GM12892 (cell line): ENCODE data around the gene PNPLA5.

Experiments
- POLR2A ChIP-seq: IDR thresholded peaks from 2 replicates; pipeline ENCODE4 v1.6.1; 2011; ENCODE audit warnings: low read depth, low read length, control low read depth
- TAF1 ChIP-seq: IDR thresholded peaks from 2 replicates; pipeline ENCODE4 v1.6.1; 2011; ENCODE audit warnings: low read depth, mild to moderate bottlenecking, control low read depth, low read length, borderline replicate concordance

DNA sequence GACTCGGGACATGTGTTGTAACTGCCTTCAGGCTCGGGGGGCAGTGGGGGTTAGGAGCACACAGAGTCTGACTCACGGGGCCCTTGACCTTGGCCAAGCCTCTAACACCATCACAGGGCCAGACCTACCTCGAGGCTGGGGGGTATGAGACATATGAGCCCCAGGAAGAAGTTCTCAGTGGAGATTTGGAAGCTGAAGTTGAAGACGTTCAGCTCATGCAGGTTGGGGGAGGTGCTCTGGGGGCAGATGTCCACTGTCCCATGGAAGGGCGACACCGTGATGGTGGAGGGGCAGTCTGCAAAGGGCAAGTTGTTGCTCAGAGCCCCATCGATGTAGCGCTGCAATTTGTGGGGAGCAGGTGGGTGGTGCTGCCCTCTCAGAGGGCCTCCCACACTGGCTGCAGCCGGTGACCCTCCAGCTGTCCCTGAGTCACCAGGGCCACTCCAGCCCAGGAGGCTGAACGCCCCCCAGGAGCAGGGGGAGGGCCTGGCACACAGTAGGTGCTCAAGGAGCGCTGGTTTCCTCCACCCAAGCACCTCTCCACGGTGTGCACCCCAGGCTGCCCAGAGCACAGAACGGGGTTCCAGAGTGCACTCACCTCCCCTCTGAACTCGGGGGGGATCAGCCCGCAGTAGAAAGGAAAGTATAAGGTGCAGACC, 2.5 kb downstream of the PNPLA5 start:
- TF ChIP-seq POLR2A (no peak), TAF1 (no peak)
